MM.1S (cell line): ENCODE results near the gene DPYSL5.

ENCODE experiments used
- EZH2 ChIP-seq: fragments of 300-600 bp; sonication (generic); optimal IDR thresholded peaks from 2 replicates; pipeline ENCODE3; 2017; ENCODE audit warnings: low read depth, mild to moderate bottlenecking, antibody characterized with exemption, low read length, mixed read lengths
- EZH2phosphoT487 ChIP-seq: fragments of 300-600 bp; sonication (generic); IDR thresholded peaks from 2 replicates; pipeline ENCODE4 v1.6.1; 2018; ENCODE audit warnings: antibody characterized with exemption, low read length
- TF ChIP-seq, protein P1 (sequence below): fragments of 300-600 bp; sonication (generic); IDR thresholded peaks from 2 replicates; pipeline ENCODE4 v1.5.1; 2016; ENCODE audit warnings: antibody characterized with exemption, low read length, mixed read lengths

DNA sequence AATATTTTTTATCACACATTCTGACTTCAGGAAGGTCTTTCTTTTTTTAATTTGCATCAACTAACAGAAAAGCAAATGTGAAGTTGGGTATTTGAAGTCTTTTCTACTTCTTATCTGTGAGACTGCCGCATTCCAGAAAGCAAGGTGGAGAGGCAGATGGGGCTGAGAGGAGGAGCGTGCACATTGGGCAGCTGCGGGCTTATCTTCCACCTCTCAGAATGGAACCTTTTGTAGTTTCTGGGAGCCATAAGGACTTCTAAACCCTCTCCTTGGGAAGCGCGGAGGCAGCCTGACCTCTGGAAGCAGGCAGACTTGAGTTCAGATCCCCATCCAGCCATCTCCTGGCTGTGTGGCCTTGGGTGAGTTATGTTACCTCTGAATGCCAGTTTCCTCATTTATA, 126.4 kb downstream of the DPYSL5 start:
- TF ChIP-seq, protein P1, sequence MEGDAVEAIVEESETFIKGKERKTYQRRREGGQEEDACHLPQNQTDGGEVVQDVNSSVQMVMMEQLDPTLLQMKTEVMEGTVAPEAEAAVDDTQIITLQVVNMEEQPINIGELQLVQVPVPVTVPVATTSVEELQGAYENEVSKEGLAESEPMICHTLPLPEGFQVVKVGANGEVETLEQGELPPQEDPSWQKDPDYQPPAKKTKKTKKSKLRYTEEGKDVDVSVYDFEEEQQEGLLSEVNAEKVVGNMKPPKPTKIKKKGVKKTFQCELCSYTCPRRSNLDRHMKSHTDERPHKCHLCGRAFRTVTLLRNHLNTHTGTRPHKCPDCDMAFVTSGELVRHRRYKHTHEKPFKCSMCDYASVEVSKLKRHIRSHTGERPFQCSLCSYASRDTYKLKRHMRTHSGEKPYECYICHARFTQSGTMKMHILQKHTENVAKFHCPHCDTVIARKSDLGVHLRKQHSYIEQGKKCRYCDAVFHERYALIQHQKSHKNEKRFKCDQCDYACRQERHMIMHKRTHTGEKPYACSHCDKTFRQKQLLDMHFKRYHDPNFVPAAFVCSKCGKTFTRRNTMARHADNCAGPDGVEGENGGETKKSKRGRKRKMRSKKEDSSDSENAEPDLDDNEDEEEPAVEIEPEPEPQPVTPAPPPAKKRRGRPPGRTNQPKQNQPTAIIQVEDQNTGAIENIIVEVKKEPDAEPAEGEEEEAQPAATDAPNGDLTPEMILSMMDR, result no peak
- TF ChIP-seq EZH2phosphoT487 (no peak), EZH2 (no peak)
